Choroid plexus epithelial cell (primary cell): ENCODE data around the gene FTCDNL1.

Experiments used
- DNase-seq: peaks from one replicate; pipeline ENCODE4 v3.0.0-alpha.2; 2010; ENCODE audit warnings: low read depth
- H3K4me3 ChIP-seq: 2 replicates; pipeline ENCODE4 v1.5.1; 2011; ENCODE audit warnings: low read depth, mild to moderate bottlenecking, control low read depth, low read length, moderate library complexity
- TF ChIP-seq, protein P1 (sequence below): conservative IDR thresholded peaks from 2 replicates; pipeline ENCODE4 v1.5.1; 2011; ENCODE audit warnings: low read depth, mild to moderate bottlenecking, control low read depth, inconsistent platforms, low read length, moderate library complexity

FTCDNL1 gene

DNA sequence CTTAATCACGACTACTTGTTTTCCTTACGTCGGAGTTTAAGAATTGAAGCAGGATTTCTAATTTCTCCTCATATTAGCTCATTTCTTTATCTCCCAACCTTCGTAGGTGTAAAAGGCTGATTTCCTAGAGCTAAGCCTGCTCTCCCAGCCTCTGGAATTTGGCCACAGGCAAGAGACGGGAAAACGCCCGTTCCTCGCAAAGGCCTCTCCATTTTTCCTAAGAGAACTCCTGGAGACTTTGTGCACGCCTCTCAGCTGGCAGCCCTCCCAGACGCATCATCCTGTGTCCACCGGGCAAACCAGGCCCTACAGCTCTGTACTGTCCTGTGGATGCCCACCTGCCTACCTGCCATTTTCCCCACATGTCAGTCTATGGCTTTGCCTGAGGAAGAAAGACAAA lies 106.3 kb downstream of the FTCDNL1 start:
- no peak overlapping the region for H3K4me3 ChIP-seq
- TF ChIP-seq, protein P1, sequence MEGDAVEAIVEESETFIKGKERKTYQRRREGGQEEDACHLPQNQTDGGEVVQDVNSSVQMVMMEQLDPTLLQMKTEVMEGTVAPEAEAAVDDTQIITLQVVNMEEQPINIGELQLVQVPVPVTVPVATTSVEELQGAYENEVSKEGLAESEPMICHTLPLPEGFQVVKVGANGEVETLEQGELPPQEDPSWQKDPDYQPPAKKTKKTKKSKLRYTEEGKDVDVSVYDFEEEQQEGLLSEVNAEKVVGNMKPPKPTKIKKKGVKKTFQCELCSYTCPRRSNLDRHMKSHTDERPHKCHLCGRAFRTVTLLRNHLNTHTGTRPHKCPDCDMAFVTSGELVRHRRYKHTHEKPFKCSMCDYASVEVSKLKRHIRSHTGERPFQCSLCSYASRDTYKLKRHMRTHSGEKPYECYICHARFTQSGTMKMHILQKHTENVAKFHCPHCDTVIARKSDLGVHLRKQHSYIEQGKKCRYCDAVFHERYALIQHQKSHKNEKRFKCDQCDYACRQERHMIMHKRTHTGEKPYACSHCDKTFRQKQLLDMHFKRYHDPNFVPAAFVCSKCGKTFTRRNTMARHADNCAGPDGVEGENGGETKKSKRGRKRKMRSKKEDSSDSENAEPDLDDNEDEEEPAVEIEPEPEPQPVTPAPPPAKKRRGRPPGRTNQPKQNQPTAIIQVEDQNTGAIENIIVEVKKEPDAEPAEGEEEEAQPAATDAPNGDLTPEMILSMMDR, result no peak

GRCh38 chr2:199744260-199744659 lies 106.7 kb downstream of the FTCDNL1 start:
- DNase-seq, result no peak
- no peak overlapping the region for H3K4me3 ChIP-seq
- TF ChIP-seq, protein P1, result no peak

More for the DNA sequence above, 106.3 kb downstream of the FTCDNL1 start:
- no peak for DNase-seq

GRCh38 chr2:199743415-199744120 lies 107.4 kb downstream of the FTCDNL1 start:
- no peak overlapping the region for H3K4me3 ChIP-seq
- TF ChIP-seq, protein P1, result no peak
- no peak for DNase-seq

DNA sequence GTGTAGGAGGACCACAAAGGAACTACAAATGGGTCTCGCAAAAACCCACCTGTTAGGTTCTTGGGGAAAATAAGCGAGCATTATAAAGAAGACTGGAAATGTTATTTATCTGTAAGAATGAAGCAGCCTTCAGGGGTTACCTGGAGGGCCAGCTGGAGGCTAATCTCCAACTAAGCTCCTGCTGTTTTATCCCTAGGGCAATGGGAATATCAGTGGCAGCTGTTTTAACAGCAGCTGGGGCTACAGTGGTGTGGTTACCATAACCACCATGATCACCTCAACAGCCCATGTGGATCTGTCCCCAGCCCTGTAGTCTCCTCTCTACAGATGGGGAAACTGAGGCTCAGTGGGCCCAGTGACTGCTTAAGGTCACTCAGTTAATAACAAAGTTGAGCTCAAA lies 108.1 kb downstream of the FTCDNL1 start:
- TF ChIP-seq, protein P1, result no peak
- no peak overlapping the region for H3K4me3 ChIP-seq
- no peak for DNase-seq

GRCh38 chr2:199740111-199740428 lies 110.9 kb downstream of the FTCDNL1 start:
- no peak overlapping the region for H3K4me3 ChIP-seq
- TF ChIP-seq, protein P1, result no peak
- no peak for DNase-seq

DNA sequence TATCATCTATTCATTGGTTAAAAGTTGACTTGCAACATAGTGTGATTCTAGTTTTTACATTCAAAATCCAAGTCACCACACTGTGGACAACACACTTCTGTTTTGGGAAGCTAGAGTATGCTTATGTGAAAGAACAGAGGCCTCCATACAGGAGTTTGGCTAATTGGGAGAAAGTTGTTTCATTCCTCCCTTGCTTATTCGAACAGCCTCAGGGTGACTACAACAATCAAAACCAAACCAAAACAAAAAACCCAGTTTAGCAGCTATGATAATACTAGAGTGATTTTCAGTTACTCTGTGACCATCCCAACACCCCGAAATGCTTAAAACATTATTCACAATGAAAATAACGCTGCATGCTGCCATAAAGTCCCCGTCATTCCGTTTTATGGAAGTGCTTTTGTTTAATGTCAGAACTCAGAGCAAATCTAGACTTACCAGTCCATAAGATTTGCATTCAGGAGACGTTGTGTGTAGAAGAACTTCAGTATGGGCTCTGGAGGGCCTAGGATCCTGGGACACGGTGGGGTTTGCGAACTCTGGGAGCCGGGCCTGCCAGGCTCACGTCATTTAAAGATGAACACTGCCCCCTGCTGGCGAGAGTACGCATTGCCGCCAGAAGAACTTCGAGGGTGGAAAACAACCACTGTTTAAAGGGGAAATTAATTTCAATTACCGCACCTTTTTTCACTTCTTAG lies 111.4 kb downstream of the FTCDNL1 start:
- no peak overlapping the region for H3K4me3 ChIP-seq
- DNase-seq, result peak; percentile 67
- TF ChIP-seq, protein P1, result peak; percentile 91
